ENCODE measurements around the gene KANSL1.

The KANSL1 gene

GRCh38 chr17:45986056-45986455 is 207.2 kb downstream of the KANSL1 start:
- no peak overlapping the region for H3K27ac ChIP-seq
- no peak for TF ChIP-seq ZFX (IDR thresholded peaks at IDR 0.05)
- TF ChIP-seq, protein P1, sequence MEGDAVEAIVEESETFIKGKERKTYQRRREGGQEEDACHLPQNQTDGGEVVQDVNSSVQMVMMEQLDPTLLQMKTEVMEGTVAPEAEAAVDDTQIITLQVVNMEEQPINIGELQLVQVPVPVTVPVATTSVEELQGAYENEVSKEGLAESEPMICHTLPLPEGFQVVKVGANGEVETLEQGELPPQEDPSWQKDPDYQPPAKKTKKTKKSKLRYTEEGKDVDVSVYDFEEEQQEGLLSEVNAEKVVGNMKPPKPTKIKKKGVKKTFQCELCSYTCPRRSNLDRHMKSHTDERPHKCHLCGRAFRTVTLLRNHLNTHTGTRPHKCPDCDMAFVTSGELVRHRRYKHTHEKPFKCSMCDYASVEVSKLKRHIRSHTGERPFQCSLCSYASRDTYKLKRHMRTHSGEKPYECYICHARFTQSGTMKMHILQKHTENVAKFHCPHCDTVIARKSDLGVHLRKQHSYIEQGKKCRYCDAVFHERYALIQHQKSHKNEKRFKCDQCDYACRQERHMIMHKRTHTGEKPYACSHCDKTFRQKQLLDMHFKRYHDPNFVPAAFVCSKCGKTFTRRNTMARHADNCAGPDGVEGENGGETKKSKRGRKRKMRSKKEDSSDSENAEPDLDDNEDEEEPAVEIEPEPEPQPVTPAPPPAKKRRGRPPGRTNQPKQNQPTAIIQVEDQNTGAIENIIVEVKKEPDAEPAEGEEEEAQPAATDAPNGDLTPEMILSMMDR (conservative IDR thresholded peaks at IDR 0.05) = no peak

GRCh38 chr17:45985447-45985846 is 207.8 kb downstream of the KANSL1 start:
- no peak for TF ChIP-seq ZFX (IDR thresholded peaks at IDR 0.05)
- TF ChIP-seq, protein P1 (conservative IDR thresholded peaks at IDR 0.05) = no peak
- H3K27ac ChIP-seq = no peak overlapping the region

DNA sequence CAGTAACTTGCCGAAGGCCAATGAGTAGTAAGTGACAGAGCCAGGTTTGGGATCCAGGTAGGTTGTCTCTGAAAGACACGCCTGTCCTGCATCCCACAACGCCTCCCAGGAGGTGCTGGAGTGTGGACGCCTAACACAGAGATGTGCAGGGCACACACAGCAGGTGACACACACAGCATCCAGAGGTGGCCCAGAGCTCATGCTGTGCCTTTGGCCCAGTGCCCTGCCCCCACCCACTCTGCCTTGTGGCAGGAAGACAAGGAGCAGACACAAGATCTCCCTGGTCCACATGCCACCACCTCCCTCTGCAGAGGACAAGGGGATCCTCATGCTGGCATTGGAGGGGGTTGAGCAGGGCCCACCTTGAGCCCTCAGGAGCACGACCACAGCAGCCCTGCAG is 208.9 kb downstream of the KANSL1 start:
- TF ChIP-seq, protein P1 (conservative IDR thresholded peaks at IDR 0.05) = no peak
- no peak for TF ChIP-seq ZFX (IDR thresholded peaks at IDR 0.05)

GRCh38 chr17:45983614-45984310 is 209.5 kb downstream of the KANSL1 start:
- TF ChIP-seq, protein P1 (conservative IDR thresholded peaks at IDR 0.05) = no peak
- no peak overlapping the region for H3K27ac ChIP-seq

More for the DNA sequence above, 208.9 kb downstream of the KANSL1 start:
- no peak overlapping the region for H3K27ac ChIP-seq

DNA sequence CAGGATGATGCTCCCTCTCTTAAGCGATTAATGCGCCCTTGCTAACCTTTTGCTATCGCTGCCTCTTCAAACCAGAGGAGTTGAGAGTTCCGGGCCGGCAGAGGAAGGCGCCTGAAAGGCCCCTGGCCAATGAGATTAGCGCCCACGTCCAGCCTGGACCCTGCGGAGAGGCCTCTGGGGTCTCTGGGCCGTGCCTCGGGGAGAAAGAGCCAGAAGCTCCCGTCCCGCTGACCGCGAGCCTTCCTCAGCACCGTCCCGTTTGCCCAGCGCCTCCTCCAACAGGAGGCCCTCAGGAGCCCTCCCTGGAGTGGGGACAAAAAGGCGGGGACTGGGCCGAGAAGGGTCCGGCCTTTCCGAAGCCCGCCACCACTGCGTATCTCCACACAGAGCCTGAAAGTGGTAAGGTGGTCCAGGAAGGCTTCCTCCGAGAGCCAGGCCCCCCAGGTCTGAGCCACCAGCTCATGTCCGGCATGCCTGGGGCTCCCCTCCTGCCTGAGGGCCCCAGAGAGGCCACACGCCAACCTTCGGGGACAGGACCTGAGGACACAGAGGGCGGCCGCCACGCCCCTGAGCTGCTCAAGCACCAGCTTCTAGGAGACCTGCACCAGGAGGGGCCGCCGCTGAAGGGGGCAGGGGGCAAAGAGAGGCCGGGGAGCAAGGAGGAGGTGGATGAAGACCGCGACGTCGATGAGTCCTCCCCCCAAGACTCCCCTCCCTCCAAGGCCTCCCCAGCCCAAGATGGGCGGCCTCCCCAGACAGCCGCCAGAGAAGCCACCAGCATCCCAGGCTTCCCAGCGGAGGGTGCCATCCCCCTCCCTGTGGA is 210.2 kb downstream of the KANSL1 start:
- H3K27ac ChIP-seq = no peak overlapping the region

DNA sequence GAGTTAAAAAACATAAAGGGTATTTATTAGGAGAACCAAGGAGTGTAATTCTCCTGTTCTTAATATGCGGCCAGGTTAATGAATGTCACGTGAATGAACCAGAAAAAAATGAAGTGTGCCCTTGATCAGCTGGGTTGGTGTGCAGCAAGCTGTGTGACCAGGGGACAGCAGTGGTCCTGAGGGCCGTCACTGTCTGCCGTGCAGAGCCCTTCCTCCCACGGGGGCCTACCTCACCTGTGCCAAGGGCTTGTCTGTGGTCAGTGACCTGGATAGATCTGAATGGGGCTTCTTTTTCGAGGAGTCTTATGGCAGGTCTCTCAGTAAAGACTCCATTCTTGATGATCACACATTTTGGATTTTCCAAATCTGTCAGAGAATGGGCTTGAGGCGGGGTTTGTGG is 211.9 kb downstream of the KANSL1 start:
- TF ChIP-seq, protein P1 (conservative IDR thresholded peaks at IDR 0.05) = no peak
- no peak for TF ChIP-seq ZFX (IDR thresholded peaks at IDR 0.05)
- H3K27ac ChIP-seq = no peak overlapping the region

More for the DNA sequence above, 210.2 kb downstream of the KANSL1 start:
- TF ChIP-seq ZFX (IDR thresholded peaks at IDR 0.05) = no peak
- TF ChIP-seq, protein P1 (conservative IDR thresholded peaks at IDR 0.05) = no peak

GRCh38 chr17:45980855-45981254 is 212.4 kb downstream of the KANSL1 start:
- TF ChIP-seq, protein P1 (conservative IDR thresholded peaks at IDR 0.05) = no peak
- no peak for TF ChIP-seq ZFX (IDR thresholded peaks at IDR 0.05)
- no peak overlapping the region for H3K27ac ChIP-seq
